Gastroesophageal sphincter (tissue), 3 donors: ENCODE results near the gene GNE.

Experiments
- CTCF ChIP-seq, 4 experiments: fragments of 200-600 bp in 2 of 4; fragments of 450-650 bp in 2 of 4; sonication (generic) in 1 of 4; IDR thresholded peaks; one replicate each; pipeline ENCODE4 v1.5.1; 2017 to 2019; ENCODE audit warnings: antibody characterized with exemption in 4 of 4, mild to moderate bottlenecking in 2 of 4, moderate library complexity in 2 of 4
- EP300 ChIP-seq: sonication (generic); formaldehyde crosslinking; IDR thresholded peaks from one replicate; pipeline ENCODE4 v1.6.1; 2017; ENCODE audit warnings: antibody characterized with exemption, mild to moderate bottlenecking
- POLR2A ChIP-seq, 2 donors: fragments of 450-650 bp; IDR thresholded peaks; one replicate each; pipeline ENCODE4 v1.6.1; 2017; ENCODE audit warnings: antibody characterized with exemption in 2 of 2, mild to moderate bottlenecking in 2 of 2, moderate library complexity in 1 of 2
- POLR2AphosphoS5 ChIP-seq: sonication (generic); formaldehyde crosslinking; IDR thresholded peaks from one replicate; pipeline ENCODE4 v1.6.1; 2017; ENCODE audit warnings: antibody characterized with exemption

- no peak for TF ChIP-seq CTCF (IDR thresholded peaks at IDR 0.05)
- no peak for TF ChIP-seq POLR2A (IDR thresholded peaks at IDR 0.05)
- TF ChIP-seq POLR2AphosphoS5: no peak
- no peak for TF ChIP-seq EP300
Measured at GRCh38 chr9:36218011-36218410, 40.2 kb downstream of the GNE start.
